ENCODE measurements around the gene CHST15.

- TF ChIP-seq POLR2A (IDR thresholded peaks at IDR 0.05): no peak
- TF ChIP-seq, protein P1, sequence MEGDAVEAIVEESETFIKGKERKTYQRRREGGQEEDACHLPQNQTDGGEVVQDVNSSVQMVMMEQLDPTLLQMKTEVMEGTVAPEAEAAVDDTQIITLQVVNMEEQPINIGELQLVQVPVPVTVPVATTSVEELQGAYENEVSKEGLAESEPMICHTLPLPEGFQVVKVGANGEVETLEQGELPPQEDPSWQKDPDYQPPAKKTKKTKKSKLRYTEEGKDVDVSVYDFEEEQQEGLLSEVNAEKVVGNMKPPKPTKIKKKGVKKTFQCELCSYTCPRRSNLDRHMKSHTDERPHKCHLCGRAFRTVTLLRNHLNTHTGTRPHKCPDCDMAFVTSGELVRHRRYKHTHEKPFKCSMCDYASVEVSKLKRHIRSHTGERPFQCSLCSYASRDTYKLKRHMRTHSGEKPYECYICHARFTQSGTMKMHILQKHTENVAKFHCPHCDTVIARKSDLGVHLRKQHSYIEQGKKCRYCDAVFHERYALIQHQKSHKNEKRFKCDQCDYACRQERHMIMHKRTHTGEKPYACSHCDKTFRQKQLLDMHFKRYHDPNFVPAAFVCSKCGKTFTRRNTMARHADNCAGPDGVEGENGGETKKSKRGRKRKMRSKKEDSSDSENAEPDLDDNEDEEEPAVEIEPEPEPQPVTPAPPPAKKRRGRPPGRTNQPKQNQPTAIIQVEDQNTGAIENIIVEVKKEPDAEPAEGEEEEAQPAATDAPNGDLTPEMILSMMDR (IDR thresholded peaks at IDR 0.05): no peak
Observed at GRCh38 chr10:124095096-124095495, 1.7 kb upstream of the CHST15 start.

Measured in adrenal gland (tissue), 5 donors.